Esophagus squamous epithelium (tissue), 5 donors: ENCODE measurements around the gene CBR1. TPM values are rescaled to one million over a fixed set of nuclear protein-coding genes. Genes with fewer than 3 reads are reported as not detected.

Source experiments
- DNase-seq: peaks from one replicate; lab custom pipeline; 2025; lab: John Stamatoyannopoulos, UW
- H3K27ac ChIP-seq, 4 donors: fragments of 200-600 bp; sonication (generic); one replicate each; pipeline ENCODE4 v1.5.1; 2016 to 2019; ENCODE audit warnings: mild to moderate bottlenecking in 1 of 4
- H3K27me3 ChIP-seq, 4 donors: fragments of 200-600 bp; sonication (generic); 1 replicate in 3 of 4; 2 replicates in 1 of 4; pipeline versions ENCODE4 v1.5.1 to v1.6.0; 2017 to 2021; ENCODE audit warnings: antibody characterized with exemption in 1 of 4
- H3K36me3 ChIP-seq, 3 donors: fragments of 200-600 bp; sonication (generic); one replicate each; pipeline ENCODE4 v1.5.1; 2016 to 2019
- H3K4me1 ChIP-seq, 3 donors: fragments of 200-600 bp; sonication (generic); one replicate each; pipeline ENCODE4 v1.5.1; 2017 to 2019
- H3K4me3 ChIP-seq, 4 donors: fragments of 200-600 bp; sonication (generic); 1 replicate in 3 of 4; 2 replicates in 1 of 4; pipeline ENCODE4 v1.5.1; 2016 to 2019; ENCODE audit warnings: mild to moderate bottlenecking in 2 of 4, moderate library complexity in 1 of 4
- H3K9me3 ChIP-seq, 3 donors: fragments of 200-600 bp; sonication (generic); one replicate each; pipeline ENCODE4 v1.5.1; 2016 to 2019
- CTCF ChIP-seq, 6 experiments: fragments of 450-650 bp in 4 of 6; fragments of 200-600 bp in 2 of 6; sonication (generic) in 2 of 6; IDR thresholded peaks; one replicate each; pipeline ENCODE4 v1.5.1; 2016 to 2019; ENCODE audit warnings: antibody characterized with exemption in 6 of 6, mild to moderate bottlenecking in 4 of 6, moderate library complexity in 4 of 6
- POLR2A ChIP-seq, 4 donors: fragments of 450-650 bp; IDR thresholded peaks; one replicate each; pipeline ENCODE4 v1.6.1; 2017; ENCODE audit warnings: antibody characterized with exemption in 4 of 4, mild to moderate bottlenecking in 4 of 4, moderate library complexity in 3 of 4
- WGBS, 2 donors: methylation state at CpG; one replicate each; pipeline ENCODE4 v1.1.5; 2018; 5-methylcytosine and 5-hydroxymethylcytosine counted together
- intact Hi-C: fragments of 100-400 bp; cut with DNase I; formaldehyde crosslinking; loops from one replicate; pipeline ENCODE4 v1.15.0; 2022
- total RNA-seq, 4 donors: library from RNA; depleted of rRNA; stranded (reverse); fragments of >200 nt; gene quantifications; one replicate each; pipeline ENCODE4 v1.1.0, GENCODE V29; 2016
- donor health status: DM: yes; HTN: yes; CAD: no.

Gene CBR1
- total RNA-seq, 4 donors from 2014 or later: 320 to 932 (median 584) TPM

- intact Hi-C loops: no loop called here
- H3K9me3 ChIP-seq: no peaks in the 10 kb centered on the region
- H3K27me3 ChIP-seq: no peaks in the 10 kb centered on the region
- no peak for TF ChIP-seq POLR2A (IDR thresholded peaks at IDR 0.05)
- no peak for TF ChIP-seq CTCF (IDR thresholded peaks at IDR 0.05)
- peaks cover 0 to 47% (median 17%) of the 10 kb centered on the region in 3 donors for H3K36me3 ChIP-seq
- H3K27ac ChIP-seq: no peak overlapping the region
- H3K4me1 ChIP-seq: peaks cover 0 to 12% (median 0%) of the 10 kb centered on the region in 3 donors
- WGBS, 2 donors: 84 to 93% methylated on average over 10 to 12 of the region's 28 CpGs
- no peak for DNase-seq
- H3K4me3 ChIP-seq: no peak overlapping the region
Measured at GRCh38 chr21:36032647-36033406, 37.0 kb upstream of the CBR1 start.

GRCh38 chr21:36034211-36034913 is 35.5 kb upstream of the CBR1 start:
- Histone ChIP-seq H3K36me3 (peaks cover 0 to 62% (median 17%) of the 10 kb centered on the region in 3 donors), H3K27ac (no peak overlapping the region), H3K4me3 (no peak overlapping the region), H3K9me3 (no peaks in the 10 kb centered on the region), H3K4me1 (peaks cover 0 to 18% (median 7%) of the 10 kb centered on the region in 3 donors), H3K27me3 (no peaks in the 10 kb centered on the region)
- no peak for DNase-seq
- no peak for TF ChIP-seq CTCF (IDR thresholded peaks at IDR 0.05)
- WGBS, 2 donors: 77 to 84% methylated on average over 13 to 16 of the region's 16 CpGs
- intact Hi-C loops: no loop called here

GRCh38 chr21:36035381-36035791 is 34.4 kb upstream of the CBR1 start:
- TF ChIP-seq POLR2A (IDR thresholded peaks at IDR 0.05) (no peak), CTCF (IDR thresholded peaks at IDR 0.05) (no peak)
- Histone ChIP-seq H3K4me1 (peaks cover 0 to 28% (median 7%) of the 10 kb centered on the region in 3 donors), H3K9me3 (no peaks in the 10 kb centered on the region), H3K4me3 (no peak overlapping the region), H3K27ac (no peak overlapping the region), H3K36me3 (peaks cover 0 to 72% (median 17%) of the 10 kb centered on the region in 3 donors), H3K27me3 (no peaks in the 10 kb centered on the region)
- WGBS, 2 donors: 74 to 80% methylated on average over 7 to 9 of the region's 10 CpGs
- DNase-seq: no peak
- intact Hi-C loops: no loop called here

- peaks cover 0 to 100% (median 23%) of the 10 kb centered on the region in 3 donors for H3K36me3 ChIP-seq
- H3K27ac ChIP-seq: peak overlapping the region; percentile 18 to 51 (median 37)
- WGBS, 2 donors: 65 to 69% methylated on average over 16 to 17 of the region's 17 CpGs
- no peaks in the 10 kb centered on the region for H3K9me3 ChIP-seq
- intact Hi-C loops: no loop called here
- DNase-seq: no peak
- TF ChIP-seq POLR2A (IDR thresholded peaks at IDR 0.05) (no peak), CTCF (IDR thresholded peaks at IDR 0.05) (no peak)
- H3K27me3 ChIP-seq: no peaks in the 10 kb centered on the region
- H3K4me1 ChIP-seq: peaks cover 0 to 32% (median 7%) of the 10 kb centered on the region in 3 donors
- H3K4me3 ChIP-seq: no peak overlapping the region
Measured at GRCh38 chr21:36038701-36039497, 30.9 kb upstream of the CBR1 start.
